Muscle of arm (tissue), 12 donors: ENCODE measurements around the gene APLP2. TPM values are rescaled to one million over a fixed set of nuclear protein-coding genes. Genes with fewer than 3 reads are reported as not detected.
"Not testable (repeated sequence)": the region's sequence is repeated elsewhere in the genome, so short reads cannot be mapped to it uniquely, and the experiment has no call there.

ENCODE experiments used
- DNase-seq: peaks from one replicate; pipeline ENCODE4 v3.0.0-alpha.2; 2013
- polyA plus RNA-seq, 12 donors: library from polyadenylated mRNA; unstranded; fragments of 120-200 nt; gene quantifications; one replicate each; pipeline ENCODE4 v1.2.1, GENCODE V29; 2013; ENCODE audit not compliant: insufficient read length in 12 of 12

Gene APLP2
- polyA plus RNA-seq, 12 donors = 122 to 365 (median 146) TPM

DNA sequence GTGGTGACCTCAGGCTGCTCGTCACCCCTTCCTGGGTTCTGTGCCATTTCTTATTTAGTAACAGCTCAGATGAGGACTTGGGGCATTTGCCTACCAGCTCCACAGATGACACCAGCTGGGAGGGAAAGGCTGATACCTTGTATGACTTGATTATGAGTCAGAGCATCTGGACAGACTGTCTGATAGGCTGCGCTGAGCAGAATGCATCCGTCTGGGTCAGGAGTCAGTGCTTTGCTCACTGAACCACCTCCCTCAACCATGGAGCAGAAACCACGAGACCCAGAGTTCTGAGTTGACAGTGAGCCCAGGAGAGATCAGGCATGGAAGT is 96.7 kb downstream of the APLP2 start:
- no peak for DNase-seq

DNA sequence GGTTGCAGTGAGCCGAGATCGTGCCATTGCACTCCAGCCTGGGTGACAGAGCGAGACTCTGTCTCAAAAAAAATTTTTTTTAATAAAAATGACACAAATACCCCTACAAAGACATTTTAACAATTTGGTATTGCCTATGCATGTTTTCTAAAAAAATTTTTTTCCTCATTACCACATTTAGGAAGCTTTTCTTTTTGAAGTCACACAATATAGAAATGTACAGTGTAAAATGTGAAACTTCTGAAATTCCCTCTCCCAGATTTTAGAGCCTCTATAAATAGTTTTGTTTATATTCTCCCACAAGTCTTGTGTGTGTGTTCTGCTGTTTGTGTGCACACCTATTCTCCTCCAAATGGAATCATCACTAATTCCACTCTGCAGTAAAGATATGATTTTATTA is 97.5 kb downstream of the APLP2 start:
- DNase-seq = no peak

DNA sequence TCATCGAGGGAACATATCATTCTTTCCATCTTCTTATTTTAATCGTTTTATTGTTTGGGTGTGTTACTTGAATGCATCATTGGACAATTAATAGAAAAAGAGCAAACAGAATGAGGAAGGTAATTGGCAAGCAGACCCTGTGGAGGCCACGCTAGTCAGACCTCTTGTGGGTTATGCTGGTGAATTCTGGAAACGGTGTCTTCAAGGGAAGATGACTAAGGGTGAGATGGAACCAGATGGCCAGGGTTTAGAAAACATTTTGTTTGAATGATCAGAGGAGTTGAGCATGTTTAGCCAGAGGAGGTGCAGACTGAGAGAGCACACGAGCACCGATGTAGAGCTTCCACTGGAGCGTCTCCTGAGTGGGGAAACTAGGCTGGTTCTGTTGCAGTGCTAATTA is 98.4 kb downstream of the APLP2 start:
- no peak for DNase-seq

DNA sequence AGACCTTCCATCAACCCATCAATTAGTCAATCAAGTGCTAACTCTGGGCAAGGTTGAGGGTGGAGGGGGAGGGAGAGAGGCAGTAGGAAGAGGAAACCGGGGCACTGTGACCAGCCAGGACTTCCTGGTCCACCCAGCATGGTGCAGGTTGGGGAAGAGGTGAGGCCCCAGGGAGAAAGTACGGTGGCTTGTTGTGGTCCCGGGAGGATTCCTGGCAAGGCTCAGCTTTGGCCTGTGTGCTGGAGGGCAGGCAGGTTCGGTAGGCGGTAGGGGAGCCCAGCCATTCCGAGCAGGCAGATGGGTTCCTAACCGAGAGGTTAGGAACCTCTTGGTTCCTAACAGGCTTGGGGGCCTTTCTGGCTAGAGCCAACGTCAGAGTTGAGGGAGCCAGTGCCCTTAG is 100.7 kb downstream of the APLP2 start:
- no peak for DNase-seq

DNA sequence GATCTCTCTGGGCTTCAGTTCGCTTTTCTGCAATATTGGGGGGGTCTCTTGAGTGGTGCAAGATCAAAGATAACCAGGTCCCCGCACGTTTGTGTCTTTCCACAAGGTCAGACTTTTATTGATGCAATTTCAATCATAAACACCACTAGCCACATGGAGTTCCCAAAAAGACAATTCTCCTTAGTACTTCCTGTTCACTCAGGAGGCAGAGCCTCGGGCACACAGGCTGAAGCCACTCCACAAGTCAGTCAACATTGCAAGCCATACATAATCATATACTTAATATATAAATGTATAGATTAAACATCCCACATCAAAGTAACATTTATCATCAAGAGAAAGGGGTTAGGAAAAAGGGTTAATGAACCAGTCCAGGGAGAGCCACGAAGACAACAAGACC is 101.8 kb downstream of the APLP2 start:
- DNase-seq = no peak

DNA sequence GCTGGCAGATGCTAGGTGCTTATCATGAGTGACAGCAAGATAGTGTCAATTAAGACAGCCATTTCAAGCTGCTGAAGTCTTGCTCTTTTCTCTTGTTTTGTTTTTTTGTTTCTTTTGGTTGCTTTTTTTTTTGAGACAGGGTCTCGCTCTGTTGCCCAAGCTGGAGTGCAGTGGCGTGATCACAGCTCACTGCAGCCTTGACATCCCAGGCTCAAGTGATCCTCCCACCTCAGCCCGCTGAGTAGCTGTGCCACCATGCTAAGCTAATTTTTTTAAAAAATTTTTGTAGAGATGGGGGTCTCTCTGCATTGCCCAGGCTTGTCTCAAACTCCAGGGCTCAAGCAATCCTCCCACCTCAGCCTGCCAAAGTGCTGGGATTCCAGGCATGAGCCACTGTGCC is 102.3 kb downstream of the APLP2 start:
- DNase-seq = not testable (repeated sequence)

DNA sequence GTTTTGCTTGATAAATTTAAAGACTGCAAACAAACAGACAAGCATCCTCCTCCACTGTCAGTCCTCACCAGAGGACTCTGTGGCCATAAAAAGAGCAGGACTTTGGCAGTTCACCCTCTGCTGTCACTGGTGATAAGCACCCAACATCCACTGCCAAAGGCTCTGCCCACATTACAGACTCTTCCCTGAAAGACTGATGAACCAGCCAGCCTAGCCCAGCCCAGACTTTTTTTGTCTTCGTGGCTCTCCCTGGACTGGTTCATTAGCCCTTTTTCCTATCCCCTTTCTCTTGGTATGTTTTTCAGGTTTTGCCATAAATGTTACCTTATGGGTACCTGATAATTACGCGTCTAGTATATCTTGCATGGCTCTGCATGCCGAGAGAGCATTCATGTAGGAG is 104.9 kb downstream of the APLP2 start:
- DNase-seq = no peak

DNA sequence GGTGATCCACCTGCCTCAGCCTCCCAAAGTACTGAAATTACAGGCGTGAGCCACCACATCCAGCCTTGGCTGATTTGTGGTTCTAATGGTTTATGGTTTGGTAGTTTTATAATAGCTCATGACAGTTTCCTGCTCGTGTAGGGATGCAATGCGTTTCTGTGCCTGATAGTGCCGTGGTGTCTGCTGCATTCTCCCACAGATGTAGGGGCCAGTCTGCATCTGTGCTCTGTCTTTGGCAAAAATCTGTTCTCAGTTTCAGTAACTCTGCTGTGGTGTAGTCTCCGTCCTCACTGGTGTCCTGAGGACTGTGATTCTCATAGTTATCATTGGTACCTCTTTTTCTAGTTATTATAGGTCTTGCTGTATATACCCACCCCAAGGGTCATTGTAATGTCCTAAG is 106.2 kb downstream of the APLP2 start:
- DNase-seq = no peak

DNA sequence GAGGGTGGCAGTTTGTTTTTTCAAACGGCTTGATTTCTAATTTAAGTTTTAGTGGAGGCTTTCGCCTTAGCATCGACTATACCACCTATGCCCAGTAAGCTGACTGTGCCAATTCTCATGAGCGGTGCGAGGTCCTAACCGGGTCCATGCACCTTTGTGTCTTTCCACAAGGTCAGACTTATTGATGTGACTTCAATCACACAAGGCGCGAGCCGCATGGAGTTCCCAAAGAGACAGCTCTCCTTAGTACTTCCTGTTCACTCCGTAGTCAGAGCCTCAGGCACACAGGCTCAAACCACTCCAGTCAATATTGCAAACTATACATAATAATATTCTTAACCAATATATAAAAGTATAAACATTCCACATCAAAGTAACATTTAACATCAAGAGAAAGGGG is 108.1 kb downstream of the APLP2 start:
- no peak for DNase-seq

DNA sequence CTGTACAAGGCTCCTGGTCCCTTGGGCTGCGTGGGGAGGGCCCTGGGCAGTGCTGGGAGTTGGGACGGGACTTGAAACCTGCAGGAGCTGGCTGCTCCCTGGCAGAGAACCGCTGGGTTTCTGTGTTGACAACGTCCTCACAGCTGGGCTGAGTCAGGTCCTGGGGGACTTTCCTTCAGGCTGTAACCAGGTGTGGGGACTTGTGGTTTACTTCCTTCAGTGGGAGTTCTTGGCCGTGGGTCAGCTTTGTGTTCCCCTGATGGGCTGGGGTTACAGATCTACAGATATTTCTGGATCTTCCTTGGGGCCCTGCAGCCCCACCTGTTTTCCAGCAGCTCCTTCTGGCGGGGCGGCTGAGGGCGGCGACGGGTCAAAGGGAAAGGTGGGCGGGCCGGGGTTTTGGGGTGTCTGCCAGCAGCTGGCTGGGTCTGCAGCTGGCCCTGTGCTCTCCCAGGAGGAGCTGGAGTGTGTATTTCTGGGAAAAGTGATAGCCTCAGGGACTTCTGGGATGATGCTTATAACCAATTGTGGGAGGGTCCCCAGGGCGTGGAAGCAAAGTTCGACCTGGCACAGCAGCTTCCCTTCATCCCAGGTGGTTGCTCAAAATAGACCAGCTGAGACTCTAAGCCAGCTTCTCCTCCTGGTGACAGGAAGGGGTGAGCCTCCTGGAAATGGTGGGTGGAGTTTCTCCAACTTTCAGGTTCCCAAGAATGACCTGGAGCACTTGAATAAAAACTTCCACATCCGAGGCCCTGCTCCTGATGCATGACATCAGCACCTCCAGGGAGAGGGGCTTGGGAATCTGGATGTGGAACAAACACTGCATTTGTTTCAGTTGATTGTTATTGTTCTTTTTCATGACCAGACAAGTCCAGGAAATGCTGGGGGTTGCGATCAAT is 109.0 kb downstream of the APLP2 start:
- peak; percentile 47 for DNase-seq

DNA sequence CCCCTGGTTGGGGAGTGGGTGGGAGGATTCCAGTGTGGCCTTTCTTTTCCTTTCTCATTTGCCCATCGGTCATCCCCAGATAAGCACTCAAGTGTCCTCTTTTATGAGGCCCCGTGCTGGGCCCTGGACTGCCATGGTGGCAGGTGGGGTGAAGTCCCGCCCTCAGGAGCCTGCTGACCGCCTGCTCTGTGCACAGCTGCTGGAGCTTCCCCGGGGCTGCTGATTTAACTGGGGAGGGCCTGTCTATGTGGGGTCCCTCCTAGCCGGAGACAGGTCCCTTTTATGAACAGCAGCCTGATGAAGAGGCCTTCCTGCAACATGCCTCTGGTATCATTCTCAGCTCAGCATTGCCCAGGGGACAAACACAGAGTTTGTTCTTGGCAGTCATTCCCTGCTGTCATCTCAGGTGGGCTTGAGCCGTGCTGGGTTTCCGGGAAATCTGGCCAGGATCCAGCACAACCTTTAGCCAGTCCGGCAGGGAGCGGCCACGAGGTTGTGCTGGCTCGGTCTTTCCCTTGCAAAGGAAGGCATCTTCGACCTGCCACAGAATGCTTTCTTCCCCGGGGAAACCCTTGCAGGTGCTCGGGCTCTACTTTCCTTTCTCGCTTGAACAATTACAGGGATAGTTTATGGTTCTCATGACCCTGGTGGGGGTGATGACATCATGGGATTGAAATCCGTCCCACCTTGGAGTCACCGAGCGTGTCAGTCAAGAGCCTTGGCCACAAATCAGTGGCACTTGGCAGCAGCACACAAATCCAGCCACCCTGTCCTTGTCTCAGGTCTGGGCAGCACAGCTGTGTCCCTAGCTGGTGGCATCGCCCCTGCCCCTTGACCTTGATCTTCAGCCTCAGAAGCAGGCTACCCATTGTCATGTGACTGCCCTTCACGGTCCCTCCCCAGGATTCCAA is 110.0 kb downstream of the APLP2 start:
- DNase-seq = no peak

DNA sequence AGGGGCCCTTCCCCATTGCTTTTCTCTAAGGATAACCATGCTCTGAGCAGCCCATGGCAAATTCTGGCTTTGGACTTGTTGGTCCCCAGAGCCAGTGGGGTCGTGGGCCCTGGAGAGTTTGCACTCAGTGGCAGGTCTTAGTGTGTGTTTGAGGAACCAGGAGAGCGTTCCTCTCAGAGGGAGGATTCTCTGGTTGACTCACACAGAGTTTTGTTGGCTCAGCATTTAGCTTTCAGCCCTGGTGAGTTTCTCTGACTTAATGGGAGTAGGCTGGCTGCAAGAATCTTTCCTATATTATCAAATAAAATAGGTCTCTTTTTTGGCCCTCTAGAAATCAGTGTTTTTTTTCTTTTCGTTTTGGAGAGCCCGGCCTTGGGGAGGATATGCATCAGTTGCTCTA is 110.8 kb downstream of the APLP2 start:
- no peak for DNase-seq

DNA sequence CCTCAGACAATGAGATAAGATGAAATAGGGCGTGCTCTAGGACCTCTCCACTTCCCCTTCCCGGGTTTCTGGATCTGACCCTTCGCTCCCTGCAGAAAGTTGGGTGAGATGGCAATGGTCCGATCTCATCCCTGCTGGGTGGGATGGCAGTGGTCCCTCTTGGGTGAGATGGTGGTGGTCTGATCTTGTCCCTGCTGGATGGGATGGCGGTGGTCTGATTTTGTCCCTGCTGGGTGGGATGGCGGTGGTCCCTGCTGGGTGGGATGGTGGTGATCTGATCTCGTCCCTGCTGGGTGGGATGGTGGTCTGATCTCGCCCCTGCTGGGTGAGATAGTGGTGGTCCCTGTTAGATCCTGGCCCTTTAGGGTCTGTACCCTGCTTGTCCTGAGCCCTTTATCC is 111.2 kb downstream of the APLP2 start:
- DNase-seq = no peak

DNA sequence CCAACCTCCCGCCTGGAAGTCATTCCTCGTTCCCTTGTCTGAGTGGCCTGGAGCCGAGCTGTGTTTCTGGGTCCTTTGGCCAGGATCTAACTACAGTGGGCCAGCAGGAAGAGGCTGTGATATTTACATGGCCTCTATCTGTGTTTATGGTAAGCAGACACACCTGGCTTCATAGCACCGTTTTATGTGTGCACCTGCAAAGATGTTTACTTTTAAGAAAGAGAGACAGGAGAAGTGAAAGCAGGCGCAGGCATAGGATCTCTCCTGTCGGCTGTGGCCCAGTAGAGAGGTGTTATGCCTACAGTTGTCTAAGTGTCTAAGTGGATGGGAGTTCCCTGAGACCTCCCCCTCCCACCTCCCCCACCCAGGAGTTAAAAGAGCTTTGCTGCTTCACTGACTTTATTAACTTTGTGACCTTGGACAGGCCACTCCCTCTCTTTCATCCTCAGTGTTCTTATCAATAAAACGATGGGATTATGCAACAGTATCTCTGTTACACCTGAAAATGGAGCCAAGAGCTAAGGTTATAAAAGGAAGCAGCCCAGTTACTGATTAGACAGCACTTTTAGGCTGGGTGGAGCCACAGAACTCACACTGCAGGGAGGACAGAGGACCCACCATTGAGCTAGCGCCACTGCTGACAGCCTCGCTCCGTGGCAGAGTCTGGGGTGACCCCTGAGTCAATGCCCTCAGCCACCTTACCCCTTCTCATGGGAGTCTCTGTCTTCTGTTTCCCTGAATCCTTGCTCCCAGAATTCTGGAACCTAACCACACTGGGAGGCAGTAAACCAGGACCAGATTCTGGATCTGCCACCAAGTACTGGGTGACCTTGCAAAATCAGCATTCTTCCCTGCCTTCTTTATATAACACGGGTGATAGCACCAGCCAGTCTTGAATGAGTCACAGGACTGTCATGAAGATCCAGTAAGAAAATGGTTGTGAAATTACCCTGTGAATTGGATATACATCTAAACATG is 111.9 kb downstream of the APLP2 start:
- no peak for DNase-seq

DNA sequence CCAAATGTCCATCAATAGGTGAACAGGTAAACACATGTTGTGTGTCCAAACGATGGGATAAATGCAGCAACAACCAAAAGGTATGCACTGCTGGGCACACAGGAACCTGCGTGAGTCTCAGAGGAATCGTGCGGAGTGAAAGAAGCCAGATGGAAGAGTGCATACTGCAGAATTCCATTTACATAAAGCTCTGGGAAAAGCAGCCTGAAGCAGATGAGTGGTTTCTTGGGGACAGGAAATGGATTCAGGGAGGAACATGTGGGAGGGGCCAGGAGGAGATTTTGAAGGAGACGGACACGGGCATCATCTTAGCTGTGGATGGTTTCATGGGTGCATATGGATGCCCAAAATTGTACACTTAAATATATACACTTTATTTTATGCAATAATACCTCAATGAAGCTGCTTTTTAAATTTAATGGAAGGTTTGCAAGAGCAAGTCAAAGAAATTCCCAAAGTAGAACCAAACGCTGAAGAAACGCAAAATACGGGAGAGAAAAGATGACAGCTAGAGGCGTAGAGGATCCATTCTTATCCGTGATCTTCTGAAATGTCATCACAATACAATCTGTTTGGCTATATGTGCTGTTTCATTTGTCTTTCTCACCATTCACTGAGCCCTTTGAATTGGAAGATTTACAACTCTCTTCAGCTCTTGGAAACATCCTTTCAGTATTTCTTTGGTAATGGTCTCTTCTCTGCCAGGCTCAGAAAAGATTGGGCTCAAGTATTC is 114.3 kb downstream of the APLP2 start:
- DNase-seq = no peak

DNA sequence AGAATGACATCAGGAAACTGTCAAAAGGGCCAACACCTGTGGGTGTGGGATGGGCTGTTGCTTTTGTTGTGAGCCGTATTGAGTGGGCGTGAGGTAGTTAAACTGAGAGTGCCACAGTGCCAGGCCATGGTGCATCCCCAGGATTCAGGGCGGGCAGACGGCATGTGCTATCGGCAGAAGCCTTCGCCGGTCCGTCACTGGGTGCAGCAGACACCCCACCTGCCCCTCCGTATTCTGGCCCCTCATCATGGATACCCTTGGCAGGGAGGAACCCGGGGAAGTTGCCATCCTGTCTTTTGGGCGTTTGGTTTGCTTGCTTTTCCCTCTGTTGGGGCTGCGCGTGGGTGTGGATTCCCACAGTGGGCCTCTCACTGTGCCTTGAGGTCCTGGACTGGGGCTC is 117.4 kb downstream of the APLP2 start:
- no peak for DNase-seq

DNA sequence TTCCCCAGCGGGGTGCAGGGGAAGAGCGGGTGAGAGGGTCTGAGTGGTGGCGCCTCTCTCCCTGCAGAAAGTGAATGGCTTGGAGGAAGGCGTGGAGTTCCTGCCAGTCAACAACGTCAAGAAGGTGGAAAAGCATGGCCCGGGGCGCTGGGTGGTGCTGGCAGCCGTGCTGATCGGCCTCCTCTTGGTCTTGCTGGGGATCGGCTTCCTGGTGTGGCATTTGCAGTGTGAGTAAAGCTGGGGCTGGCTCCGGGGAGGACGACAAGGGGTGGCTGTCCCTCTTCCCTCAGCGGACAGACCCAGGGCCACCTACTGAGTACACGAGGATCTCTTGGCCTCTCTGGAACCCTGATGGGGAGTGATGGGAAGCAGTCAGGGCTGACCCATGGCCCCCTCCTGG is 118.4 kb downstream of the APLP2 start:
- no peak for DNase-seq

DNA sequence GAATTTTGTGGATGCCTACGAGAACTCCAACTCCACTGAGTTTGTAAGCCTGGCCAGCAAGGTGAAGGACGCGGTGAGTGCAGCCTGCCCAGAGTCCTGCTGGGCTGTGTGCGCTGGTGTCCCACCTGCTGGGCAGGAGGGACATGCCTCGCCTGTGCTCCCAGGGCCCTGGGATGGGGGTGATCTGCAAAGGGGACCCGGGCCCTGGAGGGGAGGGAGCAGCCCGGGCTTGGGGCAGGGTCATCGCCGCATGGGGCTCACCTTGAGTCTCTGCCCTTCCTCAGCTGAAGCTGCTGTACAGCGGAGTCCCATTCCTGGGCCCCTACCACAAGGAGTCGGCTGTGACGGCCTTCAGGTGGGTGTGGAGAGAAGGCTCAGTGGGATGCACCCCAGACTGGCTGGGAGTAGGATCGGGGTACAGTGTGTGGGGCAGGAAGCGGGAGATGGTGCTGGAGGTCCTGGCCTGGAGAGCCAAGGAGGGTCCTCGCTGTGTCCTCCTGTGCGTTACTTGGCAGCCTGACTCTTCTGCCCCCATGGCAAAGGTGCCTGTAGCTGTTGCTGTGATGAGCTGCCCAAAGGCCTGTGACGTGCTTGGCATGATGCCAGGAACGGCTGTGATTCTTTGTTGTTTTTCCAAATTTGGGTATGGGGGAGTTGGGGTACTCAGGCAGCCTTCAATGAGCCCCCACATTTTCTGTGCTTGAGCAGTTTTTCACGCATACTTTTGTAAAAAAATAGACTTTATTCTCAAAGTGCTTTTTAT is 119.1 kb downstream of the APLP2 start:
- no peak for DNase-seq

DNA sequence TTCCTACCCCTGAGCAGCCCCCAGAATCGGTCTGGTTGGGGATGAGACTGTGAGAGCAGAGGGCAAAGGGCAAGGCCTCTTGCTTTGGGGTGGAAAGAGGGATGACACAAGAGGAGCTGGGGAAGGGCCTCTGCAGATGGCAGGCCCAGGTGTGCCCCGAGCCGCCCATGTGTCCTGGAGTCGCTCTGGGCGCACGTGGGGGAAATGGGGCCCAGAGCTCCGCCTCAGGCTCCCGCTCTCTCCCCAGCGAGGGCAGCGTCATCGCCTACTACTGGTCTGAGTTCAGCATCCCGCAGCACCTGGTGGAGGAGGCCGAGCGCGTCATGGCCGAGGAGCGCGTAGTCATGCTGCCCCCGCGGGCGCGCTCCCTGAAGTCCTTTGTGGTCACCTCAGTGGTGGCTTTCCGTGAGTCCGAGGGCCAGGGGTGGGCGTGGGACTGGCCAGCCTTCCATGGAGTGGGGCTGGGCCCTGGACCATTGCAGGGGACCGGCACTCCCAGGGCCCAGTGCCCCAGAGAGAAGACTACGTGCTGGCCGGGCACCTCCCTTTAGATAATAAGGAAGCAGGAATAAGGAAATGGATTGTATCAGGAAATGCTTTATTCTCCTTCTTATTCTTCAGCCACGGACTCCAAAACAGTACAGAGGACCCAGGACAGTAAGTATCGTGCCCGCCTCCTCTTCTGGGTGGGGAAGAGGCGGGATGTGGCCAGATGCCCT is 120.0 kb downstream of the APLP2 start:
- DNase-seq = no peak
